NCI-H1105 (cell line): ENCODE results near the gene PIK3R1.

Experiments
- DNase-seq: peaks from one replicate; lab custom pipeline; 2025; lab: John Stamatoyannopoulos, UW

Gene PIK3R1

DNA sequence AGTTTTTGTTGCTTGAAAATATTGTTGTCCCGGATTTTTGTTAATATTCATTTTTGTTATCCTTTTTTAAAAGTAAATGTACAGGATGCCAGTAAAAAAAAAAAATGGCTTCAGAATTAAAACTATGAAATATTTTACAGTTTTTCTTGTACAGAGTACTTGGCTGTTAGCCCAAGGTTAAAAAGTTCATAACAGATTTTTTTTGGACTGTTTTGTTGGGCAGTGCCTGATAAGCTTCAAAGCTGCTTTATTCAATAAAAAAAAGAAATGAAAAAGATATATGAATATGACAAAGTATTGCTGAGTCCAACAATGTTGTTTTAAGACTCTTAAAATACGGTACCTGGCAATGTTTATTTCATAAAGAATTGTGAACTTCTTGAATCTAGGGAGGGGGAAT lies 82.9 kb downstream of the PIK3R1 start:
- DNase-seq: no peak

DNA sequence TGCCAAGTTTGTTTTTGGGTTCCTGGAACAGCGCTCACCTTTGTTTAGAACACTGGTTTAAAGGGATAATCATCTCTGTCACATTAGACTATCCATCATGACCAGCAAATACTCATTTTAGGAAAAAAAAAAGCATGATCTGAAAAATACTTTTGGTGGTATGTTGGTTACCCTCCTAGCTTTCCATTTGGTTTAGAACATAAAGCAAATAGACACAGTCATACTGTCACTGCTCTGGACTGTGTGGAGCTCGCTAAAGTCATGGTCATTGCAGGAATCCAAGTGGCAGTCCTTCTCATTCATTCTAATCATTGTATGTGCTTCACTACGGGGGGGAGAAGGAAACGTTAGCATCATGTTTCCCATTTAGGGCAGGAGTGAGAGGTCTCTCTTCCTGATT lies 83.5 kb downstream of the PIK3R1 start:
- DNase-seq: no peak

- no peak for DNase-seq
These were observed 84.0 kb downstream of the PIK3R1 start for GRCh38 chr5:68299575-68299974.

GRCh38 chr5:68303038-68303738 lies 87.6 kb downstream of the PIK3R1 start:
- no peak for DNase-seq

- no peak for DNase-seq
These were observed 88.3 kb downstream of the PIK3R1 start for GRCh38 chr5:68303754-68304420.

DNA sequence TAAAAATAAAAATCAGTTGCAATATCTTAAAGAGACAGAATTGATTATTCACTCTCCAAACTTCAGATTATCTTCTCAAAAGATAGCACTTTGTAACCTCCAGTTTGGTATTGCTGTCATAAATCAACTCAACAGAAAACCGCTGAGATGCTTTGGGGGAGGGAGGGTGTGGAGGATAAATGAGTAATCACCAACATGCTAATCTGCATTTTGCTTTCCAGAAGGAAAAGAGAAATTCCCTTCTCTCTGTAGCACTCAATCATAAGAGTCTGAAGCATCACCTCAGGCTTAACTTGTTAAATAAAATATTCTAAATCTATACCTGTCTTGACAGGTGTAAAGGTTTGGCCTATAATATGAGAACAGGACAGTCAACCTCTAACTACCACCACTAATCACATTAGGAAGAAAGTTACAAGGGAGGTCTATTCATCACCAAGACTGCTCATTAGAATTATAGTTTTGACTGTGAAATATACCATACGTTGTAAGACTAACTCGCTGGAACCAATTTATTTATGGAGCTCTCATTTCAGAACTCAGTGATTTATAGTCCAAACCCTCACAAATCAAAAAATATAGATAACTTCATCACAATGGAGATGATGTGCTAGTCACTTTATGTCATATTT lies 89.0 kb downstream of the PIK3R1 start:
- DNase-seq: no peak

GRCh38 chr5:68305223-68305870 lies 89.8 kb downstream of the PIK3R1 start:
- no peak for DNase-seq

- no peak for DNase-seq
These were observed 90.9 kb downstream of the PIK3R1 start for GRCh38 chr5:68306361-68307014.

- no peak for DNase-seq
These were observed 97.8 kb downstream of the PIK3R1 start for GRCh38 chr5:68313336-68313735.

DNA sequence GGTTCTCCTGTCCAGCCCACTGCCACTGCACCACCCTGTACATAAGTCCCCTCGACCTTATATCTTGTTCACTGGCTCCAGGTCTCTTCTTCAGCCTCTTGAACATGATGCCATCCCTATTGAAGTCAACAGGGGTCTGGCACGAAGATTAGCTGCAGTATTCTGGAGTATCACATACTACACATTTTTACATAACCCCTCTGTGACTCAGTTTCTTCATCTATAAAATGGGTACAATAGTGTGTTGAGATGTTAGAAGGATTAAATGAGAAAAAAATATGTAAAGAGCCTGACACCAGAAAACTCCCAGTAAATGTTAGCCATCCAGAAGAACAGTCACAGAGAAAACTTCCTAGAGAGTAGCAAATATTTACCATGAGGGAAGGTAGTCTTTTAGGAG lies 98.9 kb downstream of the PIK3R1 start:
- no peak for DNase-seq

- DNase-seq: no peak
These were observed 100.2 kb downstream of the PIK3R1 start for GRCh38 chr5:68315679-68316271.

DNA sequence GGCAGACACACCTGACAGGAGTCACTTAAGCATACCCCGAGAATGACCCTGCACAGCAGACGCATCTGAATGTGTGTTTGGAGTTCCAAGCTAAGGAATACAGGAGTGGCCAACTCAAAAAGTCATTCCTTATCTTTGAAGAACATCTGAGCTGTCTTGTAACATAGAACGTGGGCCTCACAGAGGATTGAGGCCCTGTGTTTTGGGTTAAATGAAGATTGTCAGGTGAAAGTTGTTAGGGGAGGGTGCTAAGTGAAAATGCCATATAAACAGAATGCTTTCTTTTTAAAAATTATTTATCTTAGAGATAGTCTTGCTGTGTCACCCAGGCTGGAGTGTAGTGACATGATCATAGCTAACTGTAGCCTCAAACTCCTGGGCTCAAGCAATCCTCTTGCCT lies 100.9 kb downstream of the PIK3R1 start:
- no peak for DNase-seq

DNA sequence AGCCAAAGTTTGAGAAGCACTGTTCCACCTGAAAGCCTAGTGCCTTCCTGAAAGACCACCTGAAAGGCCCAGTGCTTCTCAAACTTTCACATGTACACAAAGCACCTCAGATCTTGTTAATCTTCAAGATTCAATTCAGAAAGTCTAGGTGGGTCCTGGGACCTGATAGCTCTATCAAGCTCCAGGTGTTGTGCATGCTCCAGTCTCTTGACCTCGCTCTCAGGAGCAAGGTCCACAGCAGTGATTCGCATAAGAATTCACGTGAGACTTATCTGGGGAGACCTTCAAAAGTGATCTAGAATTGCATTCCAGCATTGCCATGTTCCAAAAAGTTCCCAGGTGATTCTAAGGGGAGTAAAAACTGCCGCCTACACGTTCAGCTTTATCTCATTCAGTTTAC lies 102.1 kb downstream of the PIK3R1 start:
- DNase-seq: no peak

- no peak for DNase-seq
These were observed 103.6 kb downstream of the PIK3R1 start for GRCh38 chr5:68318955-68319705.

DNA sequence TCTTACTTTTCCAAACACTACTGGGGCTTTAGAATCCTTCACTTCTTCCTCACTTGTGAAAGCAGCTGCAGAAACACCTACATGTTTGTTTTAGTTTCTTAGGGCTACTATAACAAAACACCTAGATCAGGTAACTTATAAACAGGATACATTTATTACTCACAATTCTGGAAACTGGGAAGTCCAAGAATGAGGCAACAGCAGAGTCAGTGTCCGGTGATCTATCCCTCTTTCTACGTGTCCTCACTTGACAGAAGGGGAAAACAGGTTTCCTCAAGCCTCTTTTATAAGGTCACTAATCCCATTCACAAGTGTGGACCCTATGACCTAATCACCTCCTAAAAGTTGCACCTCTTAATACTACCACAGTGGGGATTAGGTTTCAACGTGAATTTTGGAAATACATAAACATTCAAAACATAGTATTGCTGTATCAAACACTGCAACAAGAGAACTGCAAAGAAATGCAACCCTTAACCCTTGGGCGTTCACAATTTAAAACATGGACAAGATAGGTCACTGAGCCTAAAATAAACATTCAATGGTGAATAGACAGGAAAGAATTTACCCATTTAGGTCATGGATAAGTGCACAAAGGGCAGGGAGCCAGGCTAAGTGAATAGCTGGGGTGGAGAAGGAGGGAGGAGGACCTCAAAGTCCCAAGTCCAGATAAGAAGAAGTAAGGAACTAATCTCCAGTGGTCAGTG lies 104.3 kb downstream of the PIK3R1 start:
- DNase-seq: no peak

- DNase-seq: no peak
These were observed 104.9 kb downstream of the PIK3R1 start for GRCh38 chr5:68320413-68320986.

DNA sequence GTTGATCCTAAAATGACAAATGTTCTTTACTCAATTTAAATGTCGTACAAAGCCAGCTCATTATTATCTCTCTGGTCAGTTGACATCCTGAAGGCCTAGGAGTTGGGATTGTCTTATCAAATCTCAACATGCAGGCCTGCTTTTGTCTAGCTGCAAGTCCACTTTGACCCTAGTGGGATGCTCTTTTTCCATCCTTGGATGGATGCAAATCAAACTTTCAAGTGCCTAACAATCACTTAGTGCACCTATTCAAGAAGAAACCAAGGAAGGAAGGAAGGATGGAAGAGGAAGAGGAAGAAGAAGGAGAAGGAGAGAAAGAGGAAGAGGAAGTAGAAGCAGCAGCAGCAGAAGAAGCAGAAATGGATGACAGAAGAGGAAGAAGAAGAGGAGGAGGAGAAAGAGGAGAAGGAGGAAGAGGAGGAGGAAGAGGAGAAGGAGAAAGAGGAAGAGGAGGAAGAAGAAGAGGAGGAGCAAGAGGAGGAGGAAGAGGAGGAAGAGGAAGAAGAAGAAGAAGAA lies 109.6 kb downstream of the PIK3R1 start:
- DNase-seq: no peak

DNA sequence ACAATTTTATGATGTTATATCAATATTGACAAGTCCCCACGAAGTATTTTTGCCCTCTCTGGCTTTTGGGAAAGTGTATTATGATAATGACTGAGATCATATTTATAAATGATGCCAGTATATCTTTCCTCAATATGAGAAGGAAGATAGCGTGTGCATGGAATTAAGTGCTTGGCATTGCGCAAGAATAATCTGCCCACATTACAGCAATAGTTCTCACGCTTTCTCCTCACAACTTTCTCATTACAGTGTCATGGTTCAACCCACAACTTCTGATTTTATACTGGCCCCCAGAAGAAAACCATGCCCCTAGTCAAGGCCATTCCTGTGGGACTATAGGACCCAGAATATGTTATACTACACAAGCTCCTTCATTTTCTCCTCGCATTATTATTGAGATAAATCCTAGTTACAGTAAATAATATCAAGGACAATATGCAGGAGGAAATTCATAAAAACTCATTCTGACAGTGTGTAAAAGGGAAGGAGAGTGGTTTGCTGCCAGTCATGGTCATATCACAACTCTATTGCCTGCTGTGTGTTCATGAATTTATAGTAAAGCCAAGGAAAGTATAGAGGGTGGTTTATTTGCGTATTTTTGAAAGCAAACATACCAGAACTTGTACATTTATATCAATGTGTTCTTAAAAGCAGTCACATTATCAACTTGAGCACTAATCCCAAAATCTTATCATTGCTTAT lies 114.1 kb downstream of the PIK3R1 start:
- no peak for DNase-seq

- DNase-seq: no peak
These were observed 115.0 kb downstream of the PIK3R1 start for GRCh38 chr5:68330574-68330973.
